CD4-positive, alpha-beta T cell (primary cell): ENCODE results near the gene TTL. TPM values are rescaled to one million over a fixed set of nuclear protein-coding genes. Genes with fewer than 3 reads are reported as not detected.
A peak's percentile ranks its signal among the peaks of the same experiment; 100 is the strongest.
"Not testable (repeated sequence)": the region's sequence is repeated elsewhere in the genome, so short reads cannot be mapped to it uniquely, and the experiment has no call there.

Experiments
- ATAC-seq: fragments of 200-7000 bp; cut with Tn5 transposase; one replicate; pipeline ENCODE4 v1.10.0; 2022; ENCODE audit warnings: mild to moderate bottlenecking; ENCODE audit not compliant: poor library complexity
- CTCF ChIA-PET: fragments of 350-600 bp; sonication (Branson Sonifier 250); formaldehyde crosslinking; loops from one replicate; lab custom pipeline; 2021; ENCODE audit warnings: antibody characterized with exemption, inconsistent platforms; lab: Charles Lee
- POLR2A ChIA-PET: fragments of 350-600 bp; sonication (Branson Sonifier 250); formaldehyde crosslinking; loops from one replicate; lab custom pipeline; 2021; ENCODE audit warnings: antibody characterized with exemption, inconsistent platforms; lab: Charles Lee
- DNase-seq, 14 experiments: peaks; one replicate each; pipeline ENCODE4 v3.0.0-alpha.2; 2013 to 2020; ENCODE audit warnings: mixed read lengths in 2 of 14
- H3K27ac ChIP-seq, 2 donors: one replicate each; pipeline versions ENCODE4 v1.5.1 to v1.7.0; 2013; ENCODE audit warnings: low read length in 2 of 2, low read depth in 1 of 2, mild to moderate bottlenecking in 1 of 2
- H3K27me3 ChIP-seq, 2 experiments: 1 replicate in 1 of 2; 2 replicates in 1 of 2; pipeline versions ENCODE4 v1.6.1 to v1.7.0; 2013; ENCODE audit warnings: low read length in 2 of 2, control low read depth in 1 of 2, mild to moderate bottlenecking in 1 of 2, moderate library complexity in 1 of 2; ENCODE audit not compliant: insufficient read depth in 2 of 2, control insufficient read depth in 1 of 2
- H3K36me3 ChIP-seq: one replicate; pipeline ENCODE4 v1.6.1; 2013; ENCODE audit warnings: low read length, control low read depth; ENCODE audit not compliant: insufficient read depth
- H3K4me1 ChIP-seq: one replicate; pipeline ENCODE4 v1.6.1; 2013; ENCODE audit warnings: low read length, control low read depth; ENCODE audit not compliant: insufficient read depth
- H3K4me3 ChIP-seq: one replicate; pipeline ENCODE4 v1.5.1; 2013; ENCODE audit warnings: mild to moderate bottlenecking, low read length, moderate library complexity
- H3K9me3 ChIP-seq, 2 experiments: 1 replicate in 1 of 2; 2 replicates in 1 of 2; pipeline versions ENCODE4 v1.6.1 to v1.7.0; 2013; ENCODE audit warnings: low read length in 2 of 2, mild to moderate bottlenecking in 2 of 2, control low read depth in 1 of 2, moderate library complexity in 1 of 2; ENCODE audit not compliant: control insufficient read depth in 1 of 2, insufficient read depth in 1 of 2
- H3K27ac Mint-ChIP-seq: one replicate; pipeline ENCODE4 v1.8.0; 2020; ENCODE audit warnings: mixed read lengths
- H3K27me3 Mint-ChIP-seq: one replicate; pipeline ENCODE4 v1.8.0; 2021; ENCODE audit warnings: mixed read lengths
- H3K36me3 Mint-ChIP-seq: one replicate; pipeline ENCODE4 v1.8.0; 2021; ENCODE audit warnings: low read depth, mixed read lengths
- H3K4me1 Mint-ChIP-seq: one replicate; pipeline ENCODE4 v1.8.0; 2021; ENCODE audit warnings: low read depth, mixed read lengths
- H3K4me3 Mint-ChIP-seq: one replicate; pipeline ENCODE4 v1.8.0; 2020; ENCODE audit warnings: mild to moderate bottlenecking, mixed read lengths
- H3K9me3 Mint-ChIP-seq: one replicate; pipeline ENCODE4 v1.8.0; 2020; ENCODE audit warnings: mixed read lengths
- intact Hi-C, 2 experiments: fragments of 100-400 bp; cut with DNase I in 1 of 2; cut with micrococcal nuclease in 1 of 2; formaldehyde crosslinking; loops; one replicate each; pipeline versions ENCODE4 v1.15.1 to v1.9.0; 2023 to 2025; cut with DNase I, micrococcal nuclease
- total RNA-seq, 174 experiments: library from RNA in 2 of 174; stranded (reverse) in 2 of 174; gene quantifications; one replicate each; pipeline ENCODE4 v1.2.3 and lab custom pipeline; 2021 to 2026
- TF ChIP-seq, protein P1 (sequence below): fragments of 200-600 bp; IDR thresholded peaks from one replicate; pipeline ENCODE4 v1.8.0; 2022; ENCODE audit warnings: antibody characterized with exemption, mild to moderate bottlenecking

The TTL gene
- total RNA-seq, 2 experiments from 2014 or later: 9.9 to 10.8 TPM

- H3K27ac ChIP-seq, H3K9me3 Mint-ChIP-seq, H3K36me3 Mint-ChIP-seq, H3K4me3 ChIP-seq, ATAC-seq, CTCF ChIA-PET, POLR2A ChIA-PET, H3K9me3 ChIP-seq, H3K27me3 ChIP-seq, H3K4me1 ChIP-seq, H3K27ac Mint-ChIP-seq, H3K4me3 Mint-ChIP-seq, H3K36me3 ChIP-seq, H3K4me1 Mint-ChIP-seq: not testable (repeated sequence)
- intact Hi-C loops: loop anchor here in 1 of 2 experiments (10.0 kb wide), 1 partner anchor 553 kb away; the partner anchor contains the start of gene ANAPC1
- DNase-seq: peak in 1 of 14 experiments; percentile 14
- peaks cover 18% of the 10 kb centered on the region for H3K27me3 Mint-ChIP-seq
Observed at GRCh38 chr2:112437405-112437831, 44.5 kb upstream of the TTL start.

GRCh38 chr2:112438603-112439261 is 43.2 kb upstream of the TTL start:
- H3K4me1 Mint-ChIP-seq, H3K4me1 ChIP-seq, H3K9me3 ChIP-seq, H3K27ac ChIP-seq, H3K4me3 Mint-ChIP-seq, DNase-seq, H3K27me3 ChIP-seq, H3K9me3 Mint-ChIP-seq, H3K36me3 Mint-ChIP-seq, H3K4me3 ChIP-seq, POLR2A ChIA-PET, H3K36me3 ChIP-seq, CTCF ChIA-PET, H3K27ac Mint-ChIP-seq, ATAC-seq: not testable (repeated sequence)
- peaks cover 15% of the 10 kb centered on the region for H3K27me3 Mint-ChIP-seq
- intact Hi-C loops: loop anchor here in 1 of 2 experiments (10.0 kb wide), 1 partner anchor 554 kb away; the partner anchor contains the start of gene ANAPC1

DNA sequence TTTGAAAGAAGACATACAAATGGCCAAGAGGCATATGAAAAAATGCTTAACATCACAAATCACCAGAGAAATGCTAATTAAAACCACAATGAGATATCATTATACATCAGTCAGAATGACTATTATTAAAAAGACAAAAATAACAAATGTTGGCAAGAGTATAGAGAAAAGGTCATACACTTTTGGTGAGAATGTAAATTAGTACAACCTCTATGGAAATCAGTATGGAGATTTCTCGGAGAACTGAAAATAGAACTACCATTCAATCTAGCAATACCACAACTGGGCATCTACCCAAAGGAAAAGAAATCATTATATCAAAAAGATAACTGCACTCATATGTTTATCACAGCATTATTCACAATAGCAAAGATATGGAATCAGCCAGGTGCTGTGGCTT is 37.7 kb upstream of the TTL start:
- H3K27me3 Mint-ChIP-seq, H3K36me3 Mint-ChIP-seq, H3K4me3 ChIP-seq, H3K4me3 Mint-ChIP-seq, CTCF ChIA-PET, H3K27me3 ChIP-seq, DNase-seq, H3K27ac ChIP-seq, H3K9me3 Mint-ChIP-seq, H3K4me1 ChIP-seq, H3K36me3 ChIP-seq, POLR2A ChIA-PET, intact Hi-C loops, ATAC-seq, H3K27ac Mint-ChIP-seq, H3K9me3 ChIP-seq, H3K4me1 Mint-ChIP-seq: not testable (repeated sequence)

GRCh38 chr2:112449854-112450253 is 32.1 kb upstream of the TTL start:
- no peak for DNase-seq
- no peak overlapping the region for H3K4me3 ChIP-seq

More at GRCh38 chr2:112449854-112450253, 32.1 kb upstream of the TTL start:
- H3K27ac ChIP-seq: no peak overlapping the region
- Mint-ChIP-seq H3K36me3 (no peaks in the 10 kb centered on the region), H3K4me3 (no peak overlapping the region), H3K4me1 (no peaks in the 10 kb centered on the region), H3K27ac (no peak overlapping the region), H3K27me3 (no peaks in the 10 kb centered on the region), H3K9me3 (no peaks in the 10 kb centered on the region)
- ChIA-PET CTCF (no interaction called here), POLR2A (no interaction called here)
- TF ChIP-seq, protein P1, sequence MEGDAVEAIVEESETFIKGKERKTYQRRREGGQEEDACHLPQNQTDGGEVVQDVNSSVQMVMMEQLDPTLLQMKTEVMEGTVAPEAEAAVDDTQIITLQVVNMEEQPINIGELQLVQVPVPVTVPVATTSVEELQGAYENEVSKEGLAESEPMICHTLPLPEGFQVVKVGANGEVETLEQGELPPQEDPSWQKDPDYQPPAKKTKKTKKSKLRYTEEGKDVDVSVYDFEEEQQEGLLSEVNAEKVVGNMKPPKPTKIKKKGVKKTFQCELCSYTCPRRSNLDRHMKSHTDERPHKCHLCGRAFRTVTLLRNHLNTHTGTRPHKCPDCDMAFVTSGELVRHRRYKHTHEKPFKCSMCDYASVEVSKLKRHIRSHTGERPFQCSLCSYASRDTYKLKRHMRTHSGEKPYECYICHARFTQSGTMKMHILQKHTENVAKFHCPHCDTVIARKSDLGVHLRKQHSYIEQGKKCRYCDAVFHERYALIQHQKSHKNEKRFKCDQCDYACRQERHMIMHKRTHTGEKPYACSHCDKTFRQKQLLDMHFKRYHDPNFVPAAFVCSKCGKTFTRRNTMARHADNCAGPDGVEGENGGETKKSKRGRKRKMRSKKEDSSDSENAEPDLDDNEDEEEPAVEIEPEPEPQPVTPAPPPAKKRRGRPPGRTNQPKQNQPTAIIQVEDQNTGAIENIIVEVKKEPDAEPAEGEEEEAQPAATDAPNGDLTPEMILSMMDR: no peak
- intact Hi-C loops: no loop called here
- peaks cover 0 to 4% of the 10 kb centered on the region in 2 experiments for H3K9me3 ChIP-seq
- H3K4me1 ChIP-seq: no peaks in the 10 kb centered on the region
- H3K36me3 ChIP-seq: no peaks in the 10 kb centered on the region
- H3K27me3 ChIP-seq: no peaks in the 10 kb centered on the region
- ATAC-seq: no peak
